ENCODE results near the gene DLG2.

- TF ChIP-seq POLR2A (IDR thresholded peaks at IDR 0.05; ENCODE audit: low read depth, low read length): no peak
- TF ChIP-seq, protein P1, sequence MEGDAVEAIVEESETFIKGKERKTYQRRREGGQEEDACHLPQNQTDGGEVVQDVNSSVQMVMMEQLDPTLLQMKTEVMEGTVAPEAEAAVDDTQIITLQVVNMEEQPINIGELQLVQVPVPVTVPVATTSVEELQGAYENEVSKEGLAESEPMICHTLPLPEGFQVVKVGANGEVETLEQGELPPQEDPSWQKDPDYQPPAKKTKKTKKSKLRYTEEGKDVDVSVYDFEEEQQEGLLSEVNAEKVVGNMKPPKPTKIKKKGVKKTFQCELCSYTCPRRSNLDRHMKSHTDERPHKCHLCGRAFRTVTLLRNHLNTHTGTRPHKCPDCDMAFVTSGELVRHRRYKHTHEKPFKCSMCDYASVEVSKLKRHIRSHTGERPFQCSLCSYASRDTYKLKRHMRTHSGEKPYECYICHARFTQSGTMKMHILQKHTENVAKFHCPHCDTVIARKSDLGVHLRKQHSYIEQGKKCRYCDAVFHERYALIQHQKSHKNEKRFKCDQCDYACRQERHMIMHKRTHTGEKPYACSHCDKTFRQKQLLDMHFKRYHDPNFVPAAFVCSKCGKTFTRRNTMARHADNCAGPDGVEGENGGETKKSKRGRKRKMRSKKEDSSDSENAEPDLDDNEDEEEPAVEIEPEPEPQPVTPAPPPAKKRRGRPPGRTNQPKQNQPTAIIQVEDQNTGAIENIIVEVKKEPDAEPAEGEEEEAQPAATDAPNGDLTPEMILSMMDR (conservative IDR thresholded peaks at IDR 0.05; ENCODE audit: low read depth, low read length): no peak
These were observed 280.7 kb downstream of the DLG2 start for GRCh38 chr11:85346484-85346883.

All from IMR-90 (cell line).